ENCODE measurements around the gene TSTD2.
A peak's percentile ranks its signal among the peaks of the same experiment; 100 is the strongest.

The TSTD2 gene

DNA sequence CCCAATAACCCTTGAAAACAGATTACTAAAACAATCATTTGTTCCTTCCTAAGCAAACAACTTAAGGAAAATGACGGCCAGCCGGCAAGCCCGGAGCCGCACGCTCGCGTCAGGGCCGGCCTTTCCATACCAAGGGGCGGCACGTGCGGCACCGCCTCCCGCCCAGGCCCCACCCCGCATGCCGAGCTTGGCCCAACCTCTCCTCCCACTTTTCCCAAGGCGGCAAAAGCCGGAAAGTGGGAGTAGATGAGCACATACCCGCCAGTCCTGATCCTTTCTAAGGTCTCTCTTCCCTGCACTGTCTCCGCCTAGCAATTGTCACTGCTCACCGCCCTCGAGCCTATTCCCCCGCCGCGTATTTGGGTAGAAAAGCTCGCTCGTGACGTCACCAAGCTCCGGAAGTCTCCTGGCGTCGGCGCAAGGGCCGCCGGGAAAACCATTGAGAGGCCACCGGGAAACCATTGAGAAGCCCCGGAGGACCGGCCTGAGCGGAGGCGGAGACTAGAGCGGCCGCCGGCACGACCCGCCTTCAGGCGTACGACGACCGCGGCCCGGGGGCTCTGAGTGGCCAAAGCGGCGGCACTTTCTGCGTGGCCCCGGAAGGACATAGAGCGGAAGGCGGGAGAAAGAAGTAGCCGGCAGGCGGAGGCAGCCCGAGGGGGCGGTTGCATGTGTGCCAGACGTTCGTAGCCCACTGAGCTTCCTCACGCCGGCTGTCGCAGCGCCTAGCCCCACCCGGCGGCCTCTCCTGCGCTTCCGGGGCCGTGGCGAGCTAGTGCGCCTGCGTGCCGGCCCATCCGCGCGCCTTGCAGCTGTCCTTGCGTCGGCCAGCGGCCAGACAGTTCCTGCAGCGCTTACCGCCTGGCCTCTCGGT is at the start of gene TSTD2, which contains the start of gene NCBP1:
Gene TSTD2 (minus strand): TSS at position 384 of the 874 bp plus-strand sequence. CDS start 5,806 bp downstream, outside the sequence.
Gene NCBP1 (plus strand): TSS at position 837 of the 874 bp plus-strand sequence. CDS start 61 bp downstream, outside the sequence.
- peak; percentile 91 for DNase-seq

GRCh38 chr9:97682242-97682641 is 49.1 kb upstream of the TSTD2 start:
- no peak for DNase-seq

GRCh38 chr9:97675655-97676054 is 42.5 kb upstream of the TSTD2 start:
- no peak for DNase-seq

DNA sequence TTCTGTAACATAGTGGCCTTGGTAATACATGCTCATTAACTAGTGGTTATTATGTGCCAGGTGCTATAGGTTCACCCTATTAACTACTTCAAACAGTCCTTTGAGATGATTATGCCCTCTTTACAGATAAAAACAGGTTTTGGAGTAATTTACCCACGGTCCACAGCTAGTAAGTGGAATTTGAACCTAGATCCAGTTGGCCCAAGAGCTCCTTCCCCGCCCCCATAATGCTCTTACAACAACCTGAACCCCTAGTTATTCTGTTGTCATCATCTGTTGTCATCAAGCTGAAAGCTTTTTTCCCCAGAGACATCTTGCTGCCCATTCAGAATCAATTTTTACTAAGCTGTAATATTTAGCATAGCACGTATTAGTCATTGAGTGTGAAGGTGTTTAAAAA is 40.8 kb upstream of the TSTD2 start:
- DNase-seq = no peak

DNA sequence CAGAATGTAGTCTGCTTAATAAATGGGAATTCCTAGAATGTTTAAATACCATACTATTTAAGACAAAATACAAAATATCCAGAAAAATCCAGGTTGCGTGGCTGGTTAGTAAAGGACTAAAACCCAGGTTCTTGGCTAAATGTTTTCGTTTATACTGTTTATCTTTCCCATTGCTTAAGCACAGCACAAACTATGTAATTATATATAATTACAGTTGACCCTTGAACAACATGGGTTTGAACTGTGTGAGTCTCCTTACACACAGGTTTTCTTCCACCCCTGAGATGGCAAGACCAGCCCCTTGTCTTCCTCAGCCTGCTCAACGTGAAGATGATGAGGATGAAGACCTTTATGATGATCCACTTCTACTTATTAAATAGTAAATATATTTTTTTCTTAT is 39.2 kb upstream of the TSTD2 start:
- DNase-seq = no peak

GRCh38 chr9:97670586-97670985 is 37.4 kb upstream of the TSTD2 start:
- no peak for DNase-seq

- no peak for DNase-seq
These were observed 35.3 kb upstream of the TSTD2 start for GRCh38 chr9:97668485-97668884.

- no peak for DNase-seq
These were observed 33.9 kb upstream of the TSTD2 start for GRCh38 chr9:97666907-97667686.

GRCh38 chr9:97665742-97666141 is 32.6 kb upstream of the TSTD2 start:
- no peak for DNase-seq

DNA sequence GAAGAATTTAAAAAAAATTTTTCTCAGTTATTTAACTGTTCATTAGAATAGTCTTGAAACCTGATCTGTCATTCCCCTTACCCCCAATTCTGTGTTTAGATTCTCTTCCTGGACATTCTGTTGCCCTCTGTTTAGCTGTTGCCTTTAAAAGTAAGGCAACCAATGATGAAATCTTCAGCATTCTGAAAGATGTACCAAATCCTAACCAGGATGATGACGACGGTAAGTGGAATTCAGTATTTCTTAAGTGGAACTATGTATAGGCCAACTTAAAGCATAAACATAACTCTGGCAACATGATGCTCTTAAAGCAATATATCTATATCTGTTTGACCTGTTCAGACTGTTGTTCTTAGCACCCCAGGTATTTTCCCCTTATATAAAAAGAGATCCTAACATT is 27.7 kb upstream of the TSTD2 start:
- DNase-seq = no peak

DNA sequence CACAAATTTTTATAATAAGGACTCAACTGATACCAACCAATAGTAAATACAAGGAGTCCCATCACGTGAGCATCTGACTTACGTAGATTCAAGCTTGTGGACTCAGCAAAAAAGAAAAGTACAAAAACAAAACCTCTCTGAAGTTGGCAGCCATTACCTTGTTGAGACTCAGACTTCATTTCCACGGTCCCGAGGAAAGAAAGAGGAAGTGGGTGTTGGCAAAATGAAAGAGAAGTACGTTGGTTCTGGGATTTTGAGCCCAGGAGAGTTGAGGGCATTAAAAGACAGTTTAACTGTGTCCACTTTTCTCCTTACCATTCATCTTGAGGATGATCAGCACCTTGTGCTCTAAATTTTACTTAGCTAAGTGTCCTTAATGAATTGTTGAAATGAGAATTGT is 27.2 kb upstream of the TSTD2 start:
- no peak for DNase-seq

DNA sequence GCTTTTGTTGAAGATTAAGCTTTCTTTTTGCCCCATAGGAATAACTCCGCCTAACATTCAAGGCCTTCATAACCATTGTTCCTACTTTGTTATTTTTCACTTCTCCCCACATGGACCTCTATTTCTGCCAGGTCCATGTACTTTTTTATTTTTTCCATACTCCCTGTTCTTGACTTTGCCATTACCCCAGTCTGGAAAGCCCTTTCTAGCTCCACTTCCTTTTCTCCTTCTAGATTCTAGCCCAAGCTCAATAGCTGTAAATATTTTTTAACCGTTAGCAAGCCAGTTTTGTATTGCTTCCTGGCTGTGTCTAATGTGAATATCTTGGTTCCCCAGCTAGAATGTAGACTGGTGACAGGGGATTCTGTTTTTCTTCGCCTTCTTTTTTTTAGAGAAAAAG is 26.6 kb upstream of the TSTD2 start:
- no peak for DNase-seq

- DNase-seq = no peak
These were observed 25.5 kb upstream of the TSTD2 start for GRCh38 chr9:97658707-97659106.

GRCh38 chr9:97651646-97652045 is 18.5 kb upstream of the TSTD2 start:
- no peak for DNase-seq

DNA sequence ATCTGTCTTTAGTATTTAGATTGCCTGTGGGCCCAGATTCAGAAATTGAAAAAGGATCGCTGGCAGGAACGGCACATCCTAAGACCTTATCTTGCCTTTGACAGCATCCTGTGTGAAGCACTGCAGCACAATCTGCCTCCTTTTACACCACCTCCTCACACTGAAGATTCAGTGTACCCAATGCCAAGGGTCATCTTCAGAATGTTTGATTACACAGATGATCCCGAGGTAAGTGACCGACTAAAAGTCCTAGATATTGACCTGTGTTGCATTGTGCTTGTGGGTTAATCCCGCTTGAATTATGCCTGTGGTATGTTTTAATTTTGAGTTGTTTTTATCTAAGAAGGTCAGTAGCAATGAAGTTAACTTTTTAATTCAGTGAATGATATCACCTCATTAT is 14.8 kb upstream of the TSTD2 start:
- no peak for DNase-seq

DNA sequence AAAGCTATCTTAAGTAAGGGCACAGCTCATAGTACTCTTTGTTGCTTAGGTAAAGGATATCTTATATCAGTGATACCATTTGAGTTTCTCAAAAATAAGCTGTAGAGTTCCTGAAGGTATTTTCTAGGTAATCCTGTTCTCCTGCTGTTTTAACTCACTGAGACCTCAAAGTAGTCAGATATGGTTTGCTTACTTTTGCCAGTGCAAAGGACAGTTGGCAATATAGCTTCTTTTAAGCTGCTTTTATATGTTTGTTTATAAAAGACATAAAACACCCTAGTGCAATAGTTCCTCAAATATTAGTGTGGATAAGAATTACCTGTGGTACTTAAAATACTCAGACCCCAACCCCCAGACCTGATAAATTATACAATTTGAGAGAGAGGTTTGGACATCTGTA is 12.6 kb upstream of the TSTD2 start:
- no peak for DNase-seq

DNA sequence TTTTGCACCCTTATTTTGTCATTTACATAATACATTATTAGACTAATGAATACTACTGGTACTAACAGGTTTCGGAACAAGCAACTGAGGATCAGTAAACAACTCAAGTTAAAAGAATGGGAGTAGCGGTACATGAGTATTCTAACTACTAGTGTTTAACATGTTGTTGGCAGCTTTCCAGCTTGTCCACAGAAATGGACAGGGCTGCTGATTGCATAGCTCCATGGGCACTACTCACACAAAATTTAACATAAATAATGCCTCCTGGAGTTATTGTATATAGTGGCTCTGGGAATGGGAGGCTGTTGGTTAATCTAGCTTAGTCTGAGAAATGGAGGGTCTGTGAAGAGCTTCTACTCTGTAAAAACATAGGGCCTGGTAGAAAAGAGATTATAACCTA is 7.2 kb upstream of the TSTD2 start:
- DNase-seq = no peak

DNA sequence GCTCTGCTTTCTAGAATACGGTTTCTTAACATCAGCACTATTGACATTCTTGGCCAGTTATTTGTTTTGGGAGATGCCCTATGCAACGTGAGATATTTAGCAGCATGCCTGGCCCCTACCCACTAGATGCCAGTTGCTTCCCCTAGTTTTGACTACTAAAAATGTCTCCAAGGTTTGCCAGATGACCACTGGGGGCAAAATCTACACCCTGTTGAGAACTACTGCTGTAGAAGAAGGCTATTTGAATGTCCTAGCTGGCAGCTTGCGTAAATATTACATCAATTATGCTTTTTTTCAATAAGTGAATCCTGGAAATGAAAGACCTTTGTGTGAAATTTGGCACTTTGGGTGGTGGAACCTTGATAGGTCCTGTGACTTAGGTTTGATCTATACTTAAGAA is 5.5 kb upstream of the TSTD2 start:
- no peak for DNase-seq

GRCh38 chr9:97636903-97637302 is 3.7 kb upstream of the TSTD2 start:
- no peak for DNase-seq

GRCh38 chr9:97635026-97635425 is 1.9 kb upstream of the TSTD2 start:
- no peak for DNase-seq

DNA sequence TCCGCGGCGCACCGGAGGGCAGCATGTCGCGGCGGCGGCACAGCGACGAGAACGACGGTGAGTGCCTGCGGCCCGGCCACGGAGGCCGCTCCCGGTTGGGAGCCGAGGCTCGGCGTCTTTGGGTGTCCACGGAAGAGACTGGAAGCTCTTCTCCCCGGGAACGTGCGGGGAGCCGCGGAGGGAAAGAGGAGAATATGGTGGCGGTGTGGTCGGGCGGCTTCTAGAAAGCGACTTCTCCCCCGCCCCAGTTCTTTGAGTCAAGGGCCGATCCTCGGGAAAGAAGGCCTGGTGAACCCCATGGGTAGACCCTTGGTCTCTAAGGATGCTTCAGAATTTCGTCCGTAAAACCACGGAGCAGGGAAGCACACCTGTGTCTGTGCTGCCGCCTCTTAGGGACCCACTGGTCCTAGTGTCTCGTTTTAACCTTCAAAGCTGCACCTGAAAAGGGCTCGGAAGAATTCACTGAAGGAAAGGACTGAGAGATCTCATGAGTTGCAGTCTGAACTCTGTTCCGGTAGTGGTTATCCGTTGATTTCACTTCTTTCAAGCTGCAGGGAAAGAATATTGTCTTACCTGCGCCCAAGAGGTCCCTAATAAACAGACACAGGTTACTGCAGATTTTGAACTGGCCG is 807 bp upstream of the TSTD2 start:
- no peak for DNase-seq

DNA sequence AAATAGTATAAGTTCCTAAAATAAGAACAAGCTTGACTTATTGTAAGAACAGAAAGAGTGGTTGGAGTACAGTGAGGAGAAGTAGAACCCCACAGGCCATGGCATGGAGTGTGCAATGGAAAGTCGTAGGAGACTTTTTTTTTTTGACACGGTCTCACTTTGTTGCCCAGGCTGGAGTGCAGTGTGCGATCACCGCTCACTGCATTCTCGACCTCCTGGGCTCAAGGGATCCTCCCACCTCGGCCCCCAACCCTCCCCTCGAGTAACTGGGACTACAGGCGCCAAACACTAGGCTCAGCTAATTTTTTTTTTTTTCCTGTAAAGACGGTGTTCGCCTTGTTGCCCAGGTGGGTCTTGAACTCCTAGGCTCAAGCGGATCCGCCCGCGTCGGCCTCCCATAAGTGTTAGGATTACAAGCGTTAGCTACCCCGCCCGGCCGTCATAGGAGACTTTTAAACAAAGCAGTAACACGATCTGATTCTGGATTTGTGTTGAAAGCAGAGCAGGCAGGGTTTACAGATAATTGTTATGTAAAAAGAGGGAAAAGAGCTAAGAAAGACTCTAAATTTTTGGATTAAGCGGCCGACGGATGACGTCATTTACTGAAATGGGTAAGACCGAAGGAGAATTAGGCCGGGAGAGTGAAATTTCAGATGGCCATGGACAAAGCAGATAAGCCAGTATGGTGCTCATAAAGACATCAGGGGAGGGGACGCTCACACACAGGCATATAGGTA is 752 bp downstream of the TSTD2 start:
- no peak for DNase-seq

DNA sequence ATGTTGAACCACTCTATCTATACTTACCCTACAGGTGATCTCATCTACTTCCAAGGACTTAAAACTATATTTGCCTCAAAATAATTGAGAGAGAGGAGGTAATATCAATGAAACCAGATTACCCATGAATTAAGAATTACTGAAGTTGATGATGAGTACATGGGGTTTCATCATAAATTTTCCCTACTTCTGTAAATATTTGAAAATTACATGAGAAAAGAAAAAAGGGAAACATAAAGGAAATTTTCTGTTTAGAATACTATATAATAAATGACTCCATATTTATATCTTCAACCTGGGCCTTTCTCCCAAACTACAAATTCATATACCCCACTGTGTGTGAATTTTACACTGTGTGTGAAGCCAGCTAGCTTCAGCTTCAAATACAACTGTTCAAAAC is 2.6 kb downstream of the TSTD2 start:
- no peak for DNase-seq
